ENCODE results near the gene DTNBP1.

- TF ChIP-seq CTCF (conservative IDR thresholded peaks at IDR 0.05) (no peak), ZFX (IDR thresholded peaks at IDR 0.05) (no peak)
Observed at GRCh38 chr6:15476631-15477380, 186.0 kb downstream of the DTNBP1 start.
